Measurements from ENCODE around the gene TMEM203. TPM values are rescaled to one million over a fixed set of nuclear protein-coding genes. Genes with fewer than 3 reads are reported as not detected.

The TMEM203 gene
- total and polyA plus RNA-seq, 4 donors: 19.9 to 27.5 (median 21.5) TPM

DNA sequence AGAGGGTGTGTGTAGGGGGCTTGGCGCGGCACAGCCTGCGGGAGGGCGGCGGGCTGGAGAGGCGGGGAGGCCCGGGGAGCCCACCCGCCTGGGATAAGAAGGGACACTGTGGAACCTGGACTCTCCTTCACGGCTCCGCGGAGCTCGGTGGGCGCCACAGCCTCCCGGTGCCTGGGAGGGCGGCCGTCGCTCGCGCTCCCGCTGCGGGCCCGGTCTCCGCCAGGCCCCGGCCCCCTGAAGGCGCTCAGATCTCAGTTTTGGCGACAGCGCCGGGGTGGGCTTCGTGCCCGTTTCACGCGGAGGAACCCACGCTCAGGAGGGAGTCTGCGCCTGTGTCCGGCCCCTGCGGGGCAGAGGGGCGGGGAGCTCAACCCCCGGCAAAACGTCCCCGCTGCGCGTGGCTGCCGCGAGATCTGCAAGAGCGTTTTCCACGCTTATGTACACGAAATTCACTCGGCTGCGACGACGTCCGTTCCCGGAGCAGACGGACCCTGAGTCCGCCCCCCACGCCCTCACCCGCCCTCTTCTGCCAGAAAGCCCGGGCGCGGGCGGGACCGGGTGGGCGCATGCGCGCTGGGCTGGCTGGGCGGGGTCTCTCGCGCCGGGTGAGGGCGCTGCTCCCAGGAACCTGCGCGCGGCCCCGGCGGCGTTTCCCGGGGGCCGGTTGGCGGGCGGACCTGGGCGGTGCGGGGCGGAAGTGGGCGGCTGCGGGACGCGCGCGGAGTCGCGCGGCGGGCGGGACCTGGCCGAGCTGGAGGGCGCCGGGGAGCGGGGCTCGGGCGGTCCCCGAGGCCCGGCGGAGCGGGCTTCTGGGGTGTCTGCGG is 49.4 kb upstream of the TMEM203 start, which contains the start of gene NELFB:
TSS of gene NELFB (plus strand) at position 704 of the 824 bp plus-strand sequence.
- TF ChIP-seq CTCF (IDR thresholded peaks at IDR 0.05; ENCODE audit: low read depth, low read length, missing input control) (no peak), FOXA2 (IDR thresholded peaks at IDR 0.05) (no peak), RAD21 (IDR thresholded peaks at IDR 0.05) (no peak), EGR1 (IDR thresholded peaks at IDR 0.05; ENCODE audit: low read depth in 2 of 2) (no peak), YY1 (IDR thresholded peaks at IDR 0.05) (peak; percentile 39), GABPA (IDR thresholded peaks at IDR 0.05 in 1 of 2, conservative IDR thresholded peaks at IDR 0.05 in 1 of 2) (peak in 1 of 2 donors; percentile 72), HNF4A (conservative IDR thresholded peaks at IDR 0.05) (peak; percentile 49 to 67)
- WGBS: under 1% methylated on average over 105 of the region's 105 CpGs

GRCh38 chr9:137253717-137254623 is 48.5 kb upstream of the TMEM203 start:
- WGBS: 44% methylated on average over 21 of the region's 21 CpGs
- H3K4me3 ChIP-seq (ENCODE audit: low read depth in 1 of 3, low read length in 3 of 3): peak overlapping the region; percentile 83 to 98 (median 92)
- DNase-seq (ENCODE audit: low spot score): no peak
- H3K9ac ChIP-seq (ENCODE audit: low read depth in 1 of 2, low read length in 2 of 2): peak overlapping the region; percentile 7 to 34
- peaks cover 10 to 34% (median 21%) of the 10 kb centered on the region in 4 donors for H3K4me1 ChIP-seq (ENCODE audit: control insufficient read depth in 4 of 4, insufficient read depth in 4 of 4, low read length in 3 of 4)
- peak overlapping the region in 1 of 2 donors; percentile 64 for H3K27ac ChIP-seq (ENCODE audit: low read depth in 1 of 2, low read length in 2 of 2)
- TF ChIP-seq RXRA (IDR thresholded peaks at IDR 0.05): peak; percentile 55 to 56
- TF ChIP-seq EGR1 (IDR thresholded peaks at IDR 0.05; ENCODE audit: low read depth in 2 of 2): no peak
- peak; percentile 53 to 71 for TF ChIP-seq HNF4A (conservative IDR thresholded peaks at IDR 0.05)
- no peak for TF ChIP-seq FOXA2 (IDR thresholded peaks at IDR 0.05)
- peak; percentile 62 for TF ChIP-seq SP1 (IDR thresholded peaks at IDR 0.05)
- peaks cover 3 to 4% (median 4%) of the 10 kb centered on the region in 4 donors for H3K36me3 ChIP-seq (ENCODE audit: control insufficient read depth in 4 of 4, insufficient read depth in 3 of 4, low read depth in 1 of 4, low read length in 3 of 4)
- no peaks in the 10 kb centered on the region for H3K9me3 ChIP-seq (ENCODE audit: control insufficient read depth in 4 of 4, low read length in 3 of 4)
- H3K27me3 ChIP-seq (ENCODE audit: control insufficient read depth in 4 of 4, insufficient read depth in 4 of 4, low read length in 3 of 4): no peaks in the 10 kb centered on the region

More for the DNA sequence above, 49.4 kb upstream of the TMEM203 start, which contains the start of gene NELFB:
- peak within 1 kb of the TSS; percentile 83 to 98 (median 92) for H3K4me3 ChIP-seq (ENCODE audit: low read depth in 1 of 3, low read length in 3 of 3)
- H3K4me1 ChIP-seq (ENCODE audit: control insufficient read depth in 4 of 4, insufficient read depth in 4 of 4, low read length in 3 of 4): peaks cover 10 to 34% (median 21%) of the 10 kb centered on the region in 4 donors
- H3K27me3 ChIP-seq (ENCODE audit: control insufficient read depth in 4 of 4, insufficient read depth in 4 of 4, low read length in 3 of 4): no peaks in the 10 kb centered on the region
- peaks cover 3 to 7% (median 6%) of the 10 kb centered on the region in 4 donors for H3K36me3 ChIP-seq (ENCODE audit: control insufficient read depth in 4 of 4, insufficient read depth in 3 of 4, low read depth in 1 of 4, low read length in 3 of 4)
- H3K27ac ChIP-seq (ENCODE audit: low read depth in 1 of 2, low read length in 2 of 2): peak within 1 kb of the TSS; percentile 64 to 77
- DNase-seq (ENCODE audit: low spot score): peak; percentile 99
- peak within 1 kb of the TSS; percentile 66 to 83 for H3K9ac ChIP-seq (ENCODE audit: low read depth in 1 of 2, low read length in 2 of 2)
- no peaks in the 10 kb centered on the region for H3K9me3 ChIP-seq (ENCODE audit: control insufficient read depth in 4 of 4, low read length in 3 of 4)

- Histone ChIP-seq H3K9ac (ENCODE audit: low read depth in 1 of 2, low read length in 2 of 2) (no peak overlapping the region), H3K4me1 (ENCODE audit: control insufficient read depth in 4 of 4, insufficient read depth in 4 of 4, low read length in 3 of 4) (peaks cover 10 to 34% (median 21%) of the 10 kb centered on the region in 4 donors), H3K27me3 (ENCODE audit: control insufficient read depth in 4 of 4, insufficient read depth in 4 of 4, low read length in 3 of 4) (no peaks in the 10 kb centered on the region), H3K27ac (ENCODE audit: low read depth in 1 of 2, low read length in 2 of 2) (no peak overlapping the region), H3K9me3 (ENCODE audit: control insufficient read depth in 4 of 4, low read length in 3 of 4) (no peaks in the 10 kb centered on the region), H3K36me3 (ENCODE audit: control insufficient read depth in 4 of 4, insufficient read depth in 3 of 4, low read depth in 1 of 4, low read length in 3 of 4) (peaks cover 0 to 3% (median 3%) of the 10 kb centered on the region in 4 donors), H3K4me3 (ENCODE audit: low read depth in 1 of 3, low read length in 3 of 3) (no peak overlapping the region)
- no peak for DNase-seq (ENCODE audit: low spot score)
- TF ChIP-seq RXRA (IDR thresholded peaks at IDR 0.05): no peak
- WGBS: 86% methylated on average over 35 of the region's 35 CpGs
Observed at GRCh38 chr9:137252555-137253506, 47.4 kb upstream of the TMEM203 start.
